ENCODE measurements around the gene CLIP1.

DNA sequence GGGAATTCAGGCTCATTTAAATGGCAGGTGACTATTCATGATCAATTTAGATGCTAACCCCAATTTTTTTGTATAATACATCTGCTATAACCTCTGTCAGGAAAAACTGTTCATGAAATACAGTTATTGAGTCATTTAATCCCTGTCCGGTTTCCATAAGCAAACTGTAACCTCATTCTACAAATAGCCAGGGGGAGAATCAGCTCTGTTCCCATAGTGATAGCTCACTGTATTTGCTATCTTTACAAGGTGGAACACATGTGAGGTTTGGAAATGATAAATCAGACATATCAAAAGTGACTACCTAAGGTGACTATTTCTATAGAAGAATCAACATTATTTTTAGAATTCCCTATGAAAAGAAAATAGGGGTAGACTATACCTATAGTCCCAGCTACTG, 117.5 kb downstream of the CLIP1 start:
- TF ChIP-seq, protein P1, sequence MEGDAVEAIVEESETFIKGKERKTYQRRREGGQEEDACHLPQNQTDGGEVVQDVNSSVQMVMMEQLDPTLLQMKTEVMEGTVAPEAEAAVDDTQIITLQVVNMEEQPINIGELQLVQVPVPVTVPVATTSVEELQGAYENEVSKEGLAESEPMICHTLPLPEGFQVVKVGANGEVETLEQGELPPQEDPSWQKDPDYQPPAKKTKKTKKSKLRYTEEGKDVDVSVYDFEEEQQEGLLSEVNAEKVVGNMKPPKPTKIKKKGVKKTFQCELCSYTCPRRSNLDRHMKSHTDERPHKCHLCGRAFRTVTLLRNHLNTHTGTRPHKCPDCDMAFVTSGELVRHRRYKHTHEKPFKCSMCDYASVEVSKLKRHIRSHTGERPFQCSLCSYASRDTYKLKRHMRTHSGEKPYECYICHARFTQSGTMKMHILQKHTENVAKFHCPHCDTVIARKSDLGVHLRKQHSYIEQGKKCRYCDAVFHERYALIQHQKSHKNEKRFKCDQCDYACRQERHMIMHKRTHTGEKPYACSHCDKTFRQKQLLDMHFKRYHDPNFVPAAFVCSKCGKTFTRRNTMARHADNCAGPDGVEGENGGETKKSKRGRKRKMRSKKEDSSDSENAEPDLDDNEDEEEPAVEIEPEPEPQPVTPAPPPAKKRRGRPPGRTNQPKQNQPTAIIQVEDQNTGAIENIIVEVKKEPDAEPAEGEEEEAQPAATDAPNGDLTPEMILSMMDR (IDR thresholded peaks at IDR 0.05; ENCODE audit: low read depth, low read length): no peak
- TF ChIP-seq POLR2A (IDR thresholded peaks at IDR 0.05; ENCODE audit: extremely low read depth, insufficient read length): no peak
